KMS-11 (cell line): ENCODE data around the gene PRKRA.

Experiments
- H2AFZ ChIP-seq: fragments of 200-600 bp; sonication (generic); 2 replicates; pipeline ENCODE4 v1.6.1; 2016; ENCODE audit warnings: antibody characterized with exemption, mixed run types, low read depth
- H3K27ac ChIP-seq: fragments of 200-600 bp; sonication (generic); 2 replicates; pipeline ENCODE4 v1.6.1; 2016; ENCODE audit warnings: mild to moderate bottlenecking, mixed run types
- H3K27me3 ChIP-seq: fragments of 200-600 bp; sonication (generic); 2 replicates; pipeline ENCODE4 v1.6.1; 2017; ENCODE audit warnings: mild to moderate bottlenecking, low read depth, mixed run types, moderate library complexity; ENCODE audit not compliant: insufficient read depth
- H3K36me3 ChIP-seq: fragments of 200-600 bp; sonication (generic); 2 replicates; pipeline ENCODE4 v1.6.1; 2017; ENCODE audit warnings: mild to moderate bottlenecking, mixed run types; ENCODE audit not compliant: insufficient read depth
- H3K4me1 ChIP-seq: fragments of 200-600 bp; sonication (generic); 2 replicates; pipeline ENCODE4 v1.6.1; 2016; ENCODE audit warnings: mild to moderate bottlenecking, low read depth, mixed run types; ENCODE audit not compliant: poor library complexity, severe bottlenecking
- H3K4me2 ChIP-seq: fragments of 200-600 bp; sonication (generic); 2 replicates; pipeline ENCODE4 v1.7.0; 2016; ENCODE audit warnings: mild to moderate bottlenecking, mixed run types
- H3K4me3 ChIP-seq: fragments of 200-600 bp; sonication (generic); IDR thresholded peaks from 2 replicates; pipeline ENCODE4 v1.6.1; 2017; ENCODE audit warnings: low read depth, low read length, mixed read lengths; ENCODE audit not compliant: insufficient read depth
- H3K79me2 ChIP-seq: fragments of 200-600 bp; sonication (generic); 2 replicates; pipeline ENCODE4 v1.6.1; 2016; ENCODE audit warnings: low read depth, mixed run types; ENCODE audit not compliant: insufficient read depth
- H3K9ac ChIP-seq: fragments of 200-600 bp; sonication (generic); 2 replicates; pipeline ENCODE4 v1.6.1; 2016; ENCODE audit warnings: mild to moderate bottlenecking, mixed run types
- H4K20me1 ChIP-seq: fragments of 200-600 bp; sonication (generic); 2 replicates; pipeline ENCODE4 v1.6.1; 2016; ENCODE audit warnings: mild to moderate bottlenecking, mixed run types; ENCODE audit not compliant: insufficient read depth
- CTCF ChIP-seq: fragments of 200-600 bp; sonication (generic); conservative IDR thresholded peaks from 2 replicates; pipeline ENCODE4 v1.6.1; 2017; ENCODE audit warnings: low read depth, mild to moderate bottlenecking, antibody characterized with exemption, low read length, moderate library complexity, mixed read lengths

PRKRA gene

GRCh38 chr2:178429336-178429735 lies 21.6 kb downstream of the PRKRA start:
- peaks cover 18% of the 10 kb centered on the region; the same call in 1 of the 2 replicates for H3K36me3 ChIP-seq
- no peaks in the 10 kb centered on the region for H3K27me3 ChIP-seq
- H3K27ac ChIP-seq = peak overlapping the region; percentile 8; the same call in 1 of the 2 replicates
- H3K4me3 ChIP-seq = no peak overlapping the region
- H3K4me2 ChIP-seq = no peak overlapping the region
- H3K79me2 ChIP-seq = peaks cover 15% of the 10 kb centered on the region
- no peak overlapping the region for H3K9ac ChIP-seq
- no peaks in the 10 kb centered on the region for H4K20me1 ChIP-seq
- H2AFZ ChIP-seq = no peak overlapping the region
- H3K4me1 ChIP-seq = no peaks in the 10 kb centered on the region
- TF ChIP-seq CTCF = no peak

- no peak overlapping the region for H3K4me2 ChIP-seq
- no peaks in the 10 kb centered on the region for H4K20me1 ChIP-seq
- TF ChIP-seq CTCF = no peak
- H3K9ac ChIP-seq = no peak overlapping the region
- H3K79me2 ChIP-seq = peaks cover 20% of the 10 kb centered on the region
- H3K36me3 ChIP-seq = peaks cover 18% of the 10 kb centered on the region; the same call in 1 of the 2 replicates
- H3K27me3 ChIP-seq = no peaks in the 10 kb centered on the region
- H3K4me3 ChIP-seq = no peak overlapping the region
- H2AFZ ChIP-seq = no peak overlapping the region
- no peak overlapping the region for H3K27ac ChIP-seq
- no peaks in the 10 kb centered on the region for H3K4me1 ChIP-seq
Observed at GRCh38 chr2:178428396-178428806, 22.6 kb downstream of the PRKRA start.

- TF ChIP-seq CTCF = no peak
- H3K36me3 ChIP-seq = peaks cover 18% of the 10 kb centered on the region; the same call in 1 of the 2 replicates
Observed at GRCh38 chr2:178427458-178427857, 23.5 kb downstream of the PRKRA start.

GRCh38 chr2:178426388-178426787 lies 24.6 kb downstream of the PRKRA start:
- Histone ChIP-seq H4K20me1 (no peaks in the 10 kb centered on the region), H3K27ac (no peak overlapping the region), H3K36me3 (peaks cover 15% of the 10 kb centered on the region; the same call in 1 of the 2 replicates), H3K4me3 (no peak overlapping the region), H2AFZ (no peak overlapping the region), H3K9ac (no peak overlapping the region), H3K79me2 (peaks cover 29% of the 10 kb centered on the region), H3K4me2 (no peak overlapping the region), H3K4me1 (no peaks in the 10 kb centered on the region), H3K27me3 (no peaks in the 10 kb centered on the region)
- no peak for TF ChIP-seq CTCF

More at GRCh38 chr2:178427458-178427857, 23.5 kb downstream of the PRKRA start:
- no peak overlapping the region for H3K9ac ChIP-seq
- no peak overlapping the region for H3K4me3 ChIP-seq
- no peaks in the 10 kb centered on the region for H3K4me1 ChIP-seq
- H3K27me3 ChIP-seq = no peaks in the 10 kb centered on the region
- H4K20me1 ChIP-seq = no peaks in the 10 kb centered on the region
- no peak overlapping the region for H2AFZ ChIP-seq
- H3K27ac ChIP-seq = no peak overlapping the region
- no peak overlapping the region for H3K4me2 ChIP-seq
- H3K79me2 ChIP-seq = peaks cover 24% of the 10 kb centered on the region
